Glomerular endothelial cell (primary cell): ENCODE data around the gene HPF1. TPM values are rescaled to one million over a fixed set of nuclear protein-coding genes. Genes with fewer than 3 reads are reported as not detected.
"Not testable (repeated sequence)": the region's sequence is repeated elsewhere in the genome, so short reads cannot be mapped to it uniquely, and the experiment has no call there.

Experiments used
- DNase-seq: peaks from one replicate; pipeline ENCODE4 v3.0.0-alpha.2; 2011; ENCODE audit warnings: low read depth, low spot score; ENCODE audit errors: extremely low read depth
- total RNA-seq: library from RNA; depleted of rRNA; stranded (reverse); fragments of >200 nt; gene quantifications from 2 replicates; pipeline ENCODE4 v1.2.3, GENCODE V29; 2015

Gene HPF1
- total RNA-seq, 1 donor from 2014 or later: 17.9 TPM

DNA sequence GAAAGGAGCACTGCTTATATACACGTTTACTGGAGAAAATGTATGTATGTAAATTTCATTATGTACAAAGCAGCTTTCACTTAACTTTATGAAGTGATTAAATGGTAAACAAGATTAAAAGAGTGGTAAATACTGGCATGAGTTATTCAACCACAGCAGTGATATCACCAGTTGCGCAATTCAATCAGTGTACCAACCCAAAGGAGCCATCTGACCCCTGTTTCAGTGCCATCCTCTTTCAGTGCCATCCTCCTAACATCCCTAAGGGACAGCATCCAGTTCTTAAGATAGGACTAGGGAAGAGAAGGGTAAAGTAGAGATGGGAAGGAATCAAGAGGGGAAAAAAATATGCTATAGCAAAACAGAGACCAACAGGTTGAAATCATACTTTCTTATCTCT is 16.2 kb downstream of the HPF1 start:
- no peak for DNase-seq

DNA sequence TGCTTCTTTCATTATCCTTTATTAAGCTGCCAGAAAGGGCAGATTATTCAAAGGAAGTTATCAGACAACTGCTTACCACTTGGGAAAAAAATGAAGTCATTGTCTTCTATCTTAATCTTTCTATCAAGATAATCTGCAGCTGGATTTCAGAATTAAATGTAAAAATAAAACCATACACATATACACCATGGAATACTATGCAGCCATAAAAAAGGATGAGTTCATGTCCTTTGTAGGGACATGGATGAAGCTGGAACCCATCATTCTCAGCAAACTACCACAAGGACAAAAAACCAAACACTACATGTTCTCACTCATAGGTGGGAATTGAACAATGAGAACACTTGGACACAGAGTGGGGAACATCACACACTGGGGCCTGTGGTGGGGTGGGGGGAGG is 19.1 kb downstream of the HPF1 start:
- not testable (repeated sequence) for DNase-seq

DNA sequence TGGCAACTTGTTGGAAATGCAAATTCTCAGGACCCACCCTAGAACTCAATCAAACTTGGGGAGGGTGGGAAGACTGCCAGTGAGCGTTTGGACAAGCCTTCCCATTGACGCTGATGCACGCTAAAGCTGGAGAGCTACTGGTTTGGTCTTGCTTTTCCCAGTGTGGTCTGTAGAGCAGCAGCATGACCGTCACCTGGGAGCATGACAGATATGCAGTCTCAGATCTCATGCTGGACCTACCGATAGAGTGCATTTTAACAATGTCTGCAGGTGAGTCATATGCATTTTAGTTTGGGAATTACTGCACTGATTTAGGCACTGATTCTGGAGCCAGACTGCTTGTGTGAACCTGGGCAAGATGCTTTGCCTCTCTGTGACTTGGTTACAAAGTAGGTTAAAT is 27.2 kb downstream of the HPF1 start:
- DNase-seq: no peak

DNA sequence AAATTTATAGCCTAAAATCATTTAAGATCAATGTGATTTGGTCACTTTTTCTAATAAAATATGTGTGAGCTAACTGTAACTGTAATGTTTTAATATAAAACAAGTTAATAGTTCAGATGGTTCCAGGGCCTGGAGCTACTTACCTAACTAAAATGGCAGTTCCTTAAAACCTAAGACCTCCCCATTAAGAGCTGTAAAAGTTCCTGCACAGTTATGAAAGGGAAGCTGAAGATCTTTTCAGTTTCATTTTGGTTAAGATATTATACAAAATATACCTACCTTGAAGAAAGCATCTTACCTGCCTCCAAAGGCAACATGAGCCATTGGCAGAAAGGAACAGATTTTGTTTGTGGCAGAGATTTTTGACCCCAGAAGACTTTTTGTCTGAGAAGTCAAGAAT is 30.1 kb downstream of the HPF1 start:
- DNase-seq: no peak

- no peak for DNase-seq
Measured at GRCh38 chr4:169724260-169724659, 33.5 kb downstream of the HPF1 start.

- DNase-seq: no peak
Measured at GRCh38 chr4:169723207-169723965, 34.4 kb downstream of the HPF1 start.

GRCh38 chr4:169720529-169720928 is 37.2 kb downstream of the HPF1 start:
- no peak for DNase-seq

DNA sequence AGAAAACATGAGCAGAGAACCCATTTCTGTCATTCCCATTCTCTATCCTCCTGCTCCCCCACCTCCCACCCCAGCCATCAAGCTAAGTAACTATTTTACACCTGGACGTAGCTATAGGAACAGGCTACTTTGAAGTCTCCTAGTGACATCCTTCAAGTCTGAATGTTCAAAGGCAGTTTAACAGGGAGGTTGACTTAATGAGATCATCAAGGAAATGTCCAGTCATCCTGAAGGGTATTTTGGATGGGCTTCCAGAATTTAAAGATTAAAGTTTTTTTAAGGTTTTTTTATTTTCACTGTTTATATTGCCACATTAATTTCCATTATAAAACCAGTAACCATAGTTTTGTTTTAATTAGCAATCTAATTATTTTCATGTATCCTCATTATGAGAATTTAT is 41.1 kb downstream of the HPF1 start:
- DNase-seq: no peak

- DNase-seq: no peak
Measured at GRCh38 chr4:169715826-169716225, 41.9 kb downstream of the HPF1 start.

DNA sequence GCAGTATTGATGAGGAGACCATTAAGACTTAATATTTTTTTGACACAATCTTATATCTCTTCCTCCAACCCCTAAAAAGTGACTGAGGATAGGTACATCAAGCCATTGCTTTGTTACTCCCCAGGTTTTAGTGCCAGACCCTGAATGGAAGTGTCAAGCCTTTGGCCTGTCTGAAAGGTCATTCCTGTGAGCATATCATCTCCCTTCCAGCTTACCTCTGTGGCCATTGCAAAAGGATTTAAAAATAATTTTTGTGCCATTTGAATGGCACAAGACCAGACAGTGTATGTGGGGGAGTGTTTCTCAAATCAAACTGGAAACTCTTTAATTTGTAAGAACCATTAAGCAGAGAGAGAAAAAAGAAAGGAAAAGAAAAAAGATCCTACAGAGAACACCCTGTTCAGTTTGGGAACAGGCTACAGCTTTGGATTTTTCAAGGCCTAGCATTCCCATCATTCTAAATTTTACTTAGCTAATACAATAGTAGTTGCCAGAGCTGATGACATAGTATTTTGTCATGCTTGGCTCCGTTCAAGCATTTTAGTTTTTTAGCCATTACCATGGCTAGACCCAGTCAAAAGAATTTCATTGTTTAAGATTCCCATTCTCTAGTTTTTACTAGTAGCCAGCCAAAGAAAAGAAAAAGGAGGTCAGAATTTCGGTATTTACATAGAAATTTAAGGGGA is 49.6 kb downstream of the HPF1 start:
- DNase-seq: no peak

GRCh38 chr4:169698331-169698730 is 59.4 kb downstream of the HPF1 start:
- DNase-seq: no peak

DNA sequence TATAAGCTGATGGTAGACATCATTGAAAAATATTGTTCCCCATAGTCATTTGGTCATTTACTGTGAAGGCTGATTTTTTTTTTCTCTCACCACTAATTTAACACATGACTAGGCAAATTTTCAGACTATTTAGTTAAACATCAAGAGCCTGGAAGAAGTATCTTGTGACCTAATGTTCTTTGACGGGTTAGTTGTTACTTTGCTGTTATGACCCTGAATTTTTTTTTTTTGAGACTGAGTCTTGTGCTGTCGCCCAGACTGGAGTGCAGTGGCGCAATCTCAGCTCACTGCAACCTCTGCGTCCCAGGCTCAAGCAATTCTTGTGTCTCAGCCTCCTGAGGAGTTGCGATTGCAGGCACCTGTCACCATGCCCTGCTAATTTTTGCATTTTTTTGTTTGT is 67.0 kb downstream of the HPF1 start:
- DNase-seq: no peak

DNA sequence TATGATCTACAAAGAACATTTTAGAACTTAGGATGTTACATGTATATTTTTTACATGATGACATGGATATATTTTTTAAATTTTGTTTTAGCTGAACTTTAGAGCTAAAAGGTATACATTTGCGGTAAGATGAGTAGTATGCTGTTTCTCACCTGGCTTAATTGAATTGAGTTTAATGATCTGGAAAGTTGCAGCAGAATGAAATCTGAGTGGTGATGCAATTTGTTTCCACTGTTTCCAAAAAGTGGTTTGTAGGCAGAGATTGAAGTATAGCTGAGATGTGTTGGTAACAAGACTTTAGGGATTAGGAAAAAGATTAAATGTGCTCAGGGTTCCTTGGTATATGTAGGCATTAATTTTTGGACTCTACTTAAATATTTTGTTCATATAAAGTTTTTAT is 68.1 kb downstream of the HPF1 start:
- no peak for DNase-seq

GRCh38 chr4:169682372-169683047 is 75.2 kb downstream of the HPF1 start:
- no peak for DNase-seq

Other genes starting within 250 kb of the HPF1 start
- 9.9 and 10.2 TPM in 2 replicates for gene NEK1, start 145.4 kb downstream of the HPF1 start, total RNA-seq
- 39.4 and 45.1 TPM in 2 replicates for gene CLCN3, start 137.4 kb downstream of the HPF1 start, total RNA-seq